Keratinocyte (primary cell): ENCODE data around the gene YY2. TPM values are rescaled to one million over a fixed set of nuclear protein-coding genes. Genes with fewer than 3 reads are reported as not detected.

Source experiments
- DNase-seq: peaks from one replicate; pipeline ENCODE4 v3.0.0-alpha.2; 2011; ENCODE audit warnings: low read depth, missing footprints, low spot score
- FAIRE-seq: peaks from 2 replicates; lab custom pipeline; 2011; peaks lifted over from hg19 to GRCh38; lab: Jason Lieb, UNC
- H2AFZ ChIP-seq: 2 replicates; pipeline ENCODE4 v1.6.0; 2012; ENCODE audit warnings: low read length, control low read depth, inconsistent platforms; ENCODE audit not compliant: control insufficient read depth
- H3K27ac ChIP-seq: 2 replicates; pipeline ENCODE4 v1.5.1; 2011; ENCODE audit warnings: low read length; ENCODE audit not compliant: control insufficient read depth, insufficient read depth
- H3K27me3 ChIP-seq: 3 replicates; pipeline ENCODE4 v1.6.0; 2011; ENCODE audit warnings: low read length; ENCODE audit not compliant: control insufficient read depth, insufficient read depth; ENCODE audit errors: extremely low read depth
- H3K36me3 ChIP-seq, 2 experiments: 2 replicates in 1 of 2; 3 replicates in 1 of 2; pipeline ENCODE4 v1.5.1; 2011; ENCODE audit warnings: low read length in 2 of 2, mild to moderate bottlenecking in 1 of 2; ENCODE audit not compliant: control insufficient read depth in 2 of 2, insufficient read depth in 2 of 2; ENCODE audit errors: extremely low read depth in 1 of 2
- H3K4me1 ChIP-seq: 3 replicates; pipeline ENCODE4 v1.5.1; 2011; ENCODE audit warnings: low read length; ENCODE audit not compliant: control insufficient read depth, insufficient read depth; ENCODE audit errors: extremely low read depth
- H3K4me2 ChIP-seq: 3 replicates; pipeline ENCODE4 v1.6.0; 2011; ENCODE audit warnings: low read depth, low read length; ENCODE audit not compliant: control insufficient read depth, insufficient read depth; ENCODE audit errors: extremely low read depth
- H3K4me3 ChIP-seq, 3 experiments: fragments of 200-600 bp in 1 of 3; sonication (generic) in 1 of 3; 2 replicates in 2 of 3; 3 replicates in 1 of 3; pipeline ENCODE4 v1.5.1; 2011 to 2016; ENCODE audit warnings: low read length in 3 of 3, mild to moderate bottlenecking in 3 of 3, control low read depth in 2 of 3, inconsistent platforms in 1 of 3, low read depth in 1 of 3, mixed read lengths in 1 of 3, mixed run types in 1 of 3, moderate library complexity in 1 of 3; ENCODE audit not compliant: control insufficient read depth in 2 of 3, insufficient read depth in 2 of 3; ENCODE audit errors: extremely low read depth in 1 of 3
- H3K79me2 ChIP-seq: 2 replicates; pipeline ENCODE4 v1.6.0; 2012; ENCODE audit warnings: low read length; ENCODE audit not compliant: control insufficient read depth, insufficient read depth
- H3K9ac ChIP-seq: 3 replicates; pipeline ENCODE4 v1.6.0; 2011; ENCODE audit warnings: low read length; ENCODE audit not compliant: control insufficient read depth, insufficient read depth; ENCODE audit errors: extremely low read depth
- H3K9me1 ChIP-seq: 3 replicates; pipeline ENCODE4 v1.6.0; 2011; ENCODE audit warnings: low read length; ENCODE audit not compliant: control insufficient read depth, insufficient read depth; ENCODE audit errors: extremely low read depth
- H3K9me3 ChIP-seq: 2 replicates; pipeline ENCODE4 v1.5.1; 2012; ENCODE audit warnings: low read depth, low read length; ENCODE audit not compliant: control insufficient read depth
- H4K20me1 ChIP-seq: 3 replicates; pipeline ENCODE4 v1.6.0; 2011; ENCODE audit warnings: low read length; ENCODE audit not compliant: control insufficient read depth, insufficient read depth; ENCODE audit errors: extremely low read depth
- CTCF ChIP-seq, 3 experiments: IDR thresholded peaks in 1 of 3; conservative IDR thresholded peaks in 1 of 3; optimal IDR thresholded peaks in 1 of 3; 2 replicates in 2 of 3; 3 replicates in 1 of 3; pipeline versions ENCODE3 to v1.5.1; 2011; ENCODE audit warnings: low read length in 3 of 3, mild to moderate bottlenecking in 3 of 3, moderate library complexity in 2 of 3, control low read depth in 1 of 3, inconsistent platforms in 1 of 3; ENCODE audit not compliant: insufficient read depth in 2 of 3; ENCODE audit errors: extremely low read depth in 1 of 3
- EZH2 ChIP-seq: IDR thresholded peaks from one replicate; pipeline ENCODE4 v1.6.1; 2012; ENCODE audit warnings: inconsistent platforms, mild to moderate bottlenecking, low read length, moderate library complexity
- dilution Hi-C: fragments of 300-500 bp; cut with MboI; formaldehyde crosslinking; loops from one replicate; pipeline ENCODE4 v1.7.0; 2020; ENCODE audit warnings: low sequenced_read_pairs; ENCODE audit not compliant: extremely low pct_ligation_motif_present
- polyA plus RNA-seq, 5 experiments: library from polyadenylated mRNA; depleted of rRNA in 3 of 5; stranded (reverse) in 3 of 5; stranded (forward) in 1 of 5; unstranded in 1 of 5; fragments of >200 nt; gene quantifications; 1 replicate in 1 of 5; 2 replicates in 3 of 5; 3 replicates in 1 of 5; pipeline versions ENCODE4 v1.2.1 to v1.2.3, GENCODE V29; 2011 to 2012; ENCODE audit warnings: missing spikeins in 2 of 5, low read depth in 1 of 5, low replicate concordance in 1 of 5
- small RNA-seq, 3 experiments: library from RNA; depleted of rRNA; stranded (forward); fragments of <200 nt; gene quantifications; one replicate each; pipeline ENCODE3, GENCODE V24; 2012; ENCODE audit warnings: low read depth in 3 of 3, low replicate concordance in 1 of 3; ENCODE audit not compliant: insufficient read length in 3 of 3

Gene YY2
- polyA plus RNA-seq, 1 donor (not counting 4 experiments of a cell fraction or from before 2014, with no cell fraction given), result 1.2 TPM

DNA sequence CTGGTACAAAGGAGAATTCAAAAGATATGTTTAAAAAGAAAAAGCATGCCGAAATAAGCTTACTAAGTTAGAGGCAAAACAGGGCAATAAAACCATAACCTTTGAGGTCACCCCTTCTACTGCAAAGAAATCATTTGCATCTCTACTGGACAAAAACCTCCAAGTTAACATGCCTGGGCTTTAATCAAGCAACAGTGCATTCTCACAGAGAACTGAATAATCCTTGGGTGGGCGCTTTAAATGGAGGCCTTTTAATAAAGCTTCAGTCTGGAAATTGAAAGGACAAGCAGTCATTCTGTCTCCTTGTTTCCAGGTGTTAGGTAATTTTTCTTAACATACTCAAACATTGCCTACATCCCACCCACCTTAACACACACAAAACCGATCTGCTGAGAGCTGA, 50.2 kb downstream of the YY2 start:
- no peaks in the 10 kb centered on the region for H3K9me3 ChIP-seq
- H3K27ac ChIP-seq, result no peak overlapping the region
- H3K79me2 ChIP-seq, result no peaks in the 10 kb centered on the region
- H2AFZ ChIP-seq, result no peak overlapping the region
- H3K9me1 ChIP-seq, result no peaks in the 10 kb centered on the region
- TF ChIP-seq CTCF (optimal IDR thresholded peaks at IDR 0.05 in 1 of 3, IDR thresholded peaks at IDR 0.05 in 1 of 3, conservative IDR thresholded peaks at IDR 0.05 in 1 of 3; ENCODE audit: extremely low read depth in 1 of 3, insufficient read depth in 2 of 3, low read length in 3 of 3) (no peak), EZH2 (no peak)
- peaks cover 3% of the 10 kb centered on the region for H3K4me1 ChIP-seq
- H3K4me3 ChIP-seq, result no peak overlapping the region
- no peak overlapping the region for H3K4me2 ChIP-seq
- FAIRE-seq (no peak), DNase-seq (no peak)
- no peak overlapping the region for H3K9ac ChIP-seq
- H4K20me1 ChIP-seq, result no peaks in the 10 kb centered on the region
- no peaks in the 10 kb centered on the region for H3K27me3 ChIP-seq
- H3K36me3 ChIP-seq, result no peaks in the 10 kb centered on the region
- dilution Hi-C loops, result no loop called here

DNA sequence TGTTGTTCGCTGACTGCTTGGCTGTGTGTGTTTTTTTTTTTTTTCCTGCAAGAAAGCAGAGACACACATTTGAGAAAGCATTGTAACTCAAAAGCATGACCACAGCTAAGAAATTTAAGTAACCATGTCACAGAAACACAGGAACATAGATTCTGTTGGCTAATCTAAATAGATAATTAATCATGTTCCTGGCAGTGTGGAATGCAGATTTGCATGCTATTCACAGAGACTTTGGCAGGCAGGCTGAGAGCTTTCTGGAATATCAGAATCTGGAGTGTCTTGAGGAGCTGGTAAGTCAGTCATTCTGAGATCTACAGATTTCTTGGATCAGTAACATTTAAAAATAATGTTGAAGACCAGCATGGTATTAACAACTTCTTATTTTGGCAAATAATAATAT, 51.5 kb downstream of the YY2 start:
- no peak overlapping the region for H3K4me2 ChIP-seq
- H3K27me3 ChIP-seq, result no peaks in the 10 kb centered on the region
- H3K4me1 ChIP-seq, result peaks cover 3% of the 10 kb centered on the region
- no peaks in the 10 kb centered on the region for H3K79me2 ChIP-seq
- H3K9ac ChIP-seq, result no peak overlapping the region
- no peaks in the 10 kb centered on the region for H3K36me3 ChIP-seq
- no peaks in the 10 kb centered on the region for H4K20me1 ChIP-seq
- DNase-seq (no peak), FAIRE-seq (no peak)
- no peaks in the 10 kb centered on the region for H3K9me3 ChIP-seq
- TF ChIP-seq CTCF (optimal IDR thresholded peaks at IDR 0.05 in 1 of 3, IDR thresholded peaks at IDR 0.05 in 1 of 3, conservative IDR thresholded peaks at IDR 0.05 in 1 of 3; ENCODE audit: extremely low read depth in 1 of 3, insufficient read depth in 2 of 3, low read length in 3 of 3) (no peak), EZH2 (no peak)
- no peak overlapping the region for H2AFZ ChIP-seq
- no peak overlapping the region for H3K27ac ChIP-seq
- H3K9me1 ChIP-seq, result no peaks in the 10 kb centered on the region
- dilution Hi-C loops, result no loop called here
- no peak overlapping the region for H3K4me3 ChIP-seq

Small RNA genes within 50 kb of the gene (small RNA-seq; reads per million reads assigned to genes)
- gene U73479.1, result 0 reads per million in 3 experiments

Other genes with a start within 250 kb of the YY2 start
- gene KLHL34, start 197.7 kb upstream of the YY2 start, polyA plus RNA-seq, result not detected in 3 replicates
- not detected in 3 replicates for gene SMPX, start 97.9 kb upstream of the YY2 start, polyA plus RNA-seq
- gene MBTPS2, start 16.4 kb upstream of the YY2 start, polyA plus RNA-seq, result 10.8 to 15.7 TPM (median 11.3 TPM) in 3 replicates
- gene SMS, start 84.7 kb downstream of the YY2 start, polyA plus RNA-seq, result 59.1 to 142 TPM (median 127 TPM) in 3 replicates
- 0.45 to 0.80 TPM (median 0.79 TPM) in 3 replicates for gene PHEX, start 176.3 kb downstream of the YY2 start, polyA plus RNA-seq